Renal pelvis (tissue), 4 donors: ENCODE measurements around the gene IFT88. TPM values are rescaled to one million over a fixed set of nuclear protein-coding genes. Genes with fewer than 3 reads are reported as not detected.

Experiments
- DNase-seq: peaks from one replicate; pipeline ENCODE4 v3.0.0-alpha.2; 2013
- polyA plus RNA-seq, 3 donors: library from polyadenylated mRNA; unstranded; fragments of 120-200 nt; gene quantifications; one replicate each; pipeline ENCODE4 v1.2.1, GENCODE V29; 2013; ENCODE audit not compliant: insufficient read length in 3 of 3

The IFT88 gene
- polyA plus RNA-seq, 3 donors: 36.4 to 48.8 (median 44.9) TPM

DNA sequence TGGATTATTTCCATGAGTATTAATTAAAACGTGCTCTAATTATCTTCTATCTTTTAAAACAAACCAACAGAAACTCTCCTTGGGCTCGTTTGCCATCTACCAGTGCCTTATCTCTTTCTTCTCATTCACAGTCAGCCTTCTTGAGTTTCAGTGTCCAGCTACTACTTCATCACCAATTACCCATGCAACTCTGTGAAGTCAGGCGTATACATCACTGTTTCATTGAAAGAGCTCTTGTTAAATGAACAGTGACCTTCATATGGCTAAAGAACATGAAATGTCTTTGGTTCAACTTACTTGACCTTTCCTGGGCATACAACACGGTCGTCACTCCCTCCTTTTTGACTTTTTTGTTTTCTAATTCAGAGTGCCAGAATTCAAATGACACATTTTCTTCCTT is 5.2 kb upstream of the IFT88 start:
- DNase-seq: peak; percentile 21

GRCh38 chr13:20565115-20565736 is 1.7 kb upstream of the IFT88 start:
- DNase-seq: no peak

GRCh38 chr13:20566468-20566897 is 474 bp upstream of the IFT88 start:
- no peak for DNase-seq

DNA sequence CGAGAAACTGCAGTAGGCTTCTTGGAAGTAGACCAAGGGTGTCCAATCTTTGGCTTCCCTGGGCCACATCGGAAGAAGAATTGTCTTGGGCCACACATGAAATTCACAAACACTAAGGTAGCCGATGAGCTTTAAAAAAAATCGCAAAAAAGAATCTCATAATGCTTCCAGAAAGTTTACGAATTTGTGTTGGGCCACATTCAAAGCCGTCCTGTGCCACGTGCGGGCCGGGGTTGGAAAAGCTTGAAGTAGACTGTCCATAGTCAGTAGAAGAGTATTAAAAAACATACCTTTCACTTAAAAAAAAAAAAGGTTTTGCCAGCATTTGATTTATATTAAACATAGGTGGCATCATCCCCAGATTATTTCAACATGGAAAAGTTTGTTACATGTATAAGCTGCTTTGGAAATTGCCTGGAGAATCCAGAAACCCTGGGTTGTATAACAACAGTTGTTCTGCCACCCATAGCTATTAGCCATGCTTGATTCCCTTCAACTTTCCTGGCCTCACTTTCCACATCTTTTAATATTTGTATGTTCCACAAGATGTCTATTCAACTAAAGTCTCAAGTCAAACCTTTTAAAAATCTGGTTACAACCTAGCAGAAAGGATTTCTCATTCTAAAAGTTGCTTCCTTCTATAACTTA is 1.0 kb downstream of the IFT88 start:
- no peak for DNase-seq

DNA sequence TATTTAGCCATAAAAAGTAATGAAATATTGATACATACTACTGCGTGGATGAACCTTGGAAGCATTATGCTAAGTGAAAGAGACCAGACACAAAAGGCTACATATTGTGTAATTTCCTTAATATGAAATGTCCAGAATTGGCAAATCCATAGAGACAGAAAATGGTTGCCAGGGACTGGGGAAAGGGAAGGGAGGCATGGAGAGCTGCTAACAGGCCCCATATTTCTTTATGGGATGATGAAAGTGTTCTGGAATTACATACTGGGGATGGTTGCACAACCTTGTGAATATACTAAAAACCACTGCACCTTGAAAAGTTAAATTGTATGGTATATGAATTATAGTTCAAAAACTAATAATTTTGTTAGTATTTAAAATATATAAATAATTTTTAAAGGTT is 3.6 kb downstream of the IFT88 start:
- DNase-seq: no peak

DNA sequence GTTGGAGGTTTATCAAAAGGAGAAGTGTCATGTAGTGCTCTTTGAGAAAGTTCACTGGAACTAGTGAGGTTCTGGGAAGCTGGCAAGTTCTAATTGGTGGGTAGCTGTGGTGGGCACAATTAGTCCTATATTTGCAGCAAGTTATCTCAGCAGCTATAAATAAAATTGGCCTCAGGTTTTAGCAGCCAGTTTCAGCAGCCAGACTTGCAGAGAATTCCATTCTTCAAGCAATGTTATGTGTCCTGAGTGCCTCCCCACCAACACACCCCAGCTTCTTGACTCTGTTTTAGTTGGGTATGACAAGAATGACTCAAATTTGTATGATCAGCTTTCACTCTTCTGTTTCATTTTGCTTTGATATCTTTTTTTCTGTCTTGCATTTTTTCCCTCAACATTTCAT is 4.7 kb downstream of the IFT88 start:
- DNase-seq: no peak

DNA sequence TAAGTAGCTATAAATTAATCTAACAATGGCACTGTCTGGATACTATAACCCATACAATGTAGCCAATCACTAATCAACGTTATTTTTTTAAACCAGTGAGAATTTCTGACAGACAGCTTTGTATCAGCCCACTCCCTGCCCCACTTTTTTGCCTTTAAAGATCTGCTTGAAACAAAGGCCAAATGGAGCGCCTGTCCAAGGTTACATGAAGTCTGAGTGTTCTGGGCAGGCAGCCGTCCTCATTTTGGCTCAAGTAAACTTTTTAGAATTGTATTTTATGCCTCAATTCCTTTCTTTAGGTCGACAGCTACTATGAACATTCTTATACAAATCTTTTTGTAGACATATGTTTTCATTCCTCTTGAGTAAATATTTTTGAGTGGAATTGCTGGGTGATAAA is 6.2 kb downstream of the IFT88 start:
- no peak for DNase-seq

GRCh38 chr13:20573636-20574035 is 6.7 kb downstream of the IFT88 start:
- no peak for DNase-seq

DNA sequence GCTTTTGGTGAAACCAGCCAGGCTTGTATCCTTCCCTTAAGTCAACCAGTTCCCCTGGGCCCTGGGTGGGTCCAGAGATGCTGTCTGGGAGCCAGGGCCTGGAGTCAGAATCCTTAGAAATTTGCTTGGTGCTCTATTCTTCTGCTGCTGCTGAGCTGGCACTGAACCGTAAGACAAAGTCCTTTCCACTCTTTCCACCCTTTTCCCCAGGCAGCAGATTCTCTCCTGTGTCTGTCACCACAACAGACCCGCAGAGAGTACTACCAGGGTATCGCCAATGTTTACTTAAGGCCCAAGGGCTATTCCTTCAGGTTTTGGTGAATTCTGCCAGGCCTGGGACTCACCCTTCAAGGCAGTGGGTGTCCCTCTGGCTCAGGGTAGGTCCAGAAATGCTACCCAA is 12.2 kb downstream of the IFT88 start:
- DNase-seq: no peak

GRCh38 chr13:20580257-20580656 is 13.3 kb downstream of the IFT88 start:
- DNase-seq: no peak

DNA sequence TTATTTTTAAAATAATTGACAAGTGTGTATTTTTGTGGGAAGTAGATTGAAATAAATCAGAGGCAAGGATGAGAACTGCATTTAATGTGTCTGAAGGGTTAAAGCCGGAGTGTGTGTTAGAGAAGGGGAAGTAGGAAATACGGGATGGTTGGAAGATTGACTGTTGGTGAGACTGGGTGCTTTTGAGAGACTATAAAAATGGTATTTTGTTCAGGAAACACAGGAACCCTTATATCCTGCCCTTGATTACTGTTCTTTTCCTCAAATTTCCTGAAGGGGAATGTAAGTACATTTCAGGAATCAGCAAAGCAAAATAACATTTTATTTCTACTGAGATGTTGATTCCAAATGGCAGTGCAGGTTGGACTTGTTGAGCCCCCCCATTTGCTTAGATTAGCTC is 15.1 kb downstream of the IFT88 start:
- no peak for DNase-seq

DNA sequence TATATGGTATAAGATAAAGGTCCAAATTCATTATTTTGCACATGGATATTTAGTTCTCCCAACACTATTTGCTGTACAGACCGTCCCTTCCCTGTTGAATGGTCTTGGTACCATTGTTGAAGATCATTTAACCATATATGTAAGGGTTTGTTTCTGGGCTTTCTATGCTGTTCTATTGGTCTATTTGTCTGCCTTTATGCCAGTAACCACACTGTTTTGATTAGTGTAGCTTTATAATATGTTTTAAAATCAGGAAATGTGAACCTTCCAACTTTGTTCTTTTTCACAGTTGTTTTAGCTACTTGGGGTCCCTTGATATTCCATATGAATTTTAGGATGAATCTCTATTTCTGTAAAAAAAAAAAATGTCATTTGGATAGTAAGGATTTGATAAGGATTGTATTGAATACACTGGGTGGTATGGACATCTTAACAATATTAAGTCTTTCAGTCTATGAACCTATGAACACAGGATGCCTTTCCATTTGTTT is 16.9 kb downstream of the IFT88 start:
- no peak for DNase-seq

GRCh38 chr13:20585371-20585770 is 18.4 kb downstream of the IFT88 start:
- no peak for DNase-seq

GRCh38 chr13:20588529-20589110 is 21.7 kb downstream of the IFT88 start:
- DNase-seq: no peak

- DNase-seq: no peak
These were observed 23.6 kb downstream of the IFT88 start for GRCh38 chr13:20590561-20590960.

DNA sequence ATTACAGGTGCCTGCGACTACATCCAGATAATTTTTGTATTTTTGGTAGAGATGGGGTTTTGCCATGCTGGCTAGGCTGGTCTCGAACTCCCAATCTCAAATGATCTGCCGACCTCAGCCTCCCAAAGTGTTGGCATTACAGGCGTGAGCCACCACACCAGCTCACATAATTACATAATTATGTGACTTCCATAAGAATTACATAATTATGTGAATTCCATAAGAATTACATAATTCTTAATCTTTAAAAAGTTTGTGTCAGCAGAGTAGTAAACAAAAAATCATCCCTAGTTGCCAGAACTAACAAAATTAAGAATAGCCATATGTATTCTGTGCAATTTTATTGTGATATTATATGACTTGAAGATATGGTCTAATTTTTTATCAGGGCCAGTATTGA is 25.6 kb downstream of the IFT88 start:
- no peak for DNase-seq

GRCh38 chr13:20594280-20594679 is 27.3 kb downstream of the IFT88 start:
- no peak for DNase-seq

GRCh38 chr13:20607015-20607414 is 40.1 kb downstream of the IFT88 start:
- no peak for DNase-seq

- no peak for DNase-seq
These were observed 41.6 kb downstream of the IFT88 start for GRCh38 chr13:20608438-20609020.

DNA sequence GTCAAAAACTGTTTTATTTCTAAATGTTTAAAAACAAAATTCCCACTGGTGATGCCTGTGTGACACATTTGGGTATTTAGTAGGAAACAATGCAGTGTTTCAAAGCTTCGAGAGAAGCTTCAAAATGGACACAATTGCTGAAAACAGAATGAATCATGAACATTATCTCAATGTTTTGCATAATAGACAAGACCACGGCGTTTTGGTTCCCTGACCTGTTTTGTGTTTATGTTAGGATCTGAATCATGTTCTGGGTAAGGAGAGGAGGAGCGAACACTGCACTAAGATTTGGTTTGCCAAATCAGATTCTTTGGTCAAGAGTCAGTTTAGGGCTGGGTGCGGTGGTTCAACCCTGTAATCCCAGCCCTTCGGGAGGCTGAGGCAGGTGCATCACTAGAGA is 42.2 kb downstream of the IFT88 start:
- no peak for DNase-seq

- no peak for DNase-seq
These were observed 43.0 kb downstream of the IFT88 start for GRCh38 chr13:20610006-20610405.

DNA sequence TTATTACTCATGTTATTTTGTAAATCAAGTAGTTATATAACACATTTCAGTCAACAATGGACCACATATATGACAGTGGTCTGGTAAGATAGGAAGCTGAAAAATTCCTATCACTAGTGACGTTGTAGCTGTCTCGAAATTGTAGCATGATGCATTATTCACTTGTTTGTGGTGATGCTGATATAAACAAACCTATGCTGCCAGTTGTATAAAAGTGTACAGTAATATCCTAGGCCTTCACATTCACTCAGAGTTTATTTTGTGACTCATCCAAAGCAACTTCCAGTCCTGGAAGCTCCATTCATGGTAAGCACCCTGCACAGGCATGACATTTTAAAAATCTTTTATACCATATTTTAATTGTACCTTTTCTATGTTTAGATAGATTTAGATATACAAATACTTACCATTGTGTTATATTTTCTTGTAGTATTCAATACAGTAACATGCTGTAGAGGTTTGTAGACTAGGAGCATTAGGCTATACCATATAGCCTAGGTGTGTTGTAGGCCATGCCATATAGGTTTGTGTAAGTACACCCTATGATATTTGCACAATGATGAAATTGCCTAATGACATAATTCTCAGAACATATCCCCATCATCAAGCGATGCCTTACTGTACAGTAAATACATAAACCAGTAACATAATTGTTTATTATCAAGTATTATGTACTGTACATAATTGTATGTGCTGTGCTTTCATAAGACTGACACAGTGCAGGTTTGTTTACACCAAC is 49.3 kb downstream of the IFT88 start:
- no peak for DNase-seq
